Keratinocyte (primary cell): ENCODE measurements around the gene RPS25. TPM values are rescaled to one million over a fixed set of nuclear protein-coding genes. Genes with fewer than 3 reads are reported as not detected.
"Not testable (repeated sequence)": the region's sequence is repeated elsewhere in the genome, so short reads cannot be mapped to it uniquely, and the experiment has no call there.

ENCODE experiments used
- DNase-seq: peaks from one replicate; pipeline ENCODE4 v3.0.0-alpha.2; 2011; ENCODE audit warnings: low read depth, missing footprints, low spot score
- FAIRE-seq: peaks from 2 replicates; lab custom pipeline; 2011; peaks lifted over from hg19 to GRCh38; lab: Jason Lieb, UNC
- H2AFZ ChIP-seq: 2 replicates; pipeline ENCODE4 v1.6.0; 2012; ENCODE audit warnings: low read length, control low read depth, inconsistent platforms; ENCODE audit not compliant: control insufficient read depth
- H3K27ac ChIP-seq: 2 replicates; pipeline ENCODE4 v1.5.1; 2011; ENCODE audit warnings: low read length; ENCODE audit not compliant: control insufficient read depth, insufficient read depth
- H3K27me3 ChIP-seq: 3 replicates; pipeline ENCODE4 v1.6.0; 2011; ENCODE audit warnings: low read length; ENCODE audit not compliant: control insufficient read depth, insufficient read depth; ENCODE audit errors: extremely low read depth
- H3K36me3 ChIP-seq, 2 experiments: 2 replicates in 1 of 2; 3 replicates in 1 of 2; pipeline ENCODE4 v1.5.1; 2011; ENCODE audit warnings: low read length in 2 of 2, mild to moderate bottlenecking in 1 of 2; ENCODE audit not compliant: control insufficient read depth in 2 of 2, insufficient read depth in 2 of 2; ENCODE audit errors: extremely low read depth in 1 of 2
- H3K4me1 ChIP-seq: 3 replicates; pipeline ENCODE4 v1.5.1; 2011; ENCODE audit warnings: low read length; ENCODE audit not compliant: control insufficient read depth, insufficient read depth; ENCODE audit errors: extremely low read depth
- H3K4me2 ChIP-seq: 3 replicates; pipeline ENCODE4 v1.6.0; 2011; ENCODE audit warnings: low read depth, low read length; ENCODE audit not compliant: control insufficient read depth, insufficient read depth; ENCODE audit errors: extremely low read depth
- H3K4me3 ChIP-seq, 3 experiments: fragments of 200-600 bp in 1 of 3; sonication (generic) in 1 of 3; 2 replicates in 2 of 3; 3 replicates in 1 of 3; pipeline ENCODE4 v1.5.1; 2011 to 2016; ENCODE audit warnings: low read length in 3 of 3, mild to moderate bottlenecking in 3 of 3, control low read depth in 2 of 3, inconsistent platforms in 1 of 3, low read depth in 1 of 3, mixed read lengths in 1 of 3, mixed run types in 1 of 3, moderate library complexity in 1 of 3; ENCODE audit not compliant: control insufficient read depth in 2 of 3, insufficient read depth in 2 of 3; ENCODE audit errors: extremely low read depth in 1 of 3
- H3K79me2 ChIP-seq: 2 replicates; pipeline ENCODE4 v1.6.0; 2012; ENCODE audit warnings: low read length; ENCODE audit not compliant: control insufficient read depth, insufficient read depth
- H3K9ac ChIP-seq: 3 replicates; pipeline ENCODE4 v1.6.0; 2011; ENCODE audit warnings: low read length; ENCODE audit not compliant: control insufficient read depth, insufficient read depth; ENCODE audit errors: extremely low read depth
- H3K9me1 ChIP-seq: 3 replicates; pipeline ENCODE4 v1.6.0; 2011; ENCODE audit warnings: low read length; ENCODE audit not compliant: control insufficient read depth, insufficient read depth; ENCODE audit errors: extremely low read depth
- H3K9me3 ChIP-seq: 2 replicates; pipeline ENCODE4 v1.5.1; 2012; ENCODE audit warnings: low read depth, low read length; ENCODE audit not compliant: control insufficient read depth
- H4K20me1 ChIP-seq: 3 replicates; pipeline ENCODE4 v1.6.0; 2011; ENCODE audit warnings: low read length; ENCODE audit not compliant: control insufficient read depth, insufficient read depth; ENCODE audit errors: extremely low read depth
- EZH2 ChIP-seq: IDR thresholded peaks from one replicate; pipeline ENCODE4 v1.6.1; 2012; ENCODE audit warnings: inconsistent platforms, mild to moderate bottlenecking, low read length, moderate library complexity
- dilution Hi-C: fragments of 300-500 bp; cut with MboI; formaldehyde crosslinking; loops from one replicate; pipeline ENCODE4 v1.7.0; 2020; ENCODE audit warnings: low sequenced_read_pairs; ENCODE audit not compliant: extremely low pct_ligation_motif_present
- polyA plus RNA-seq, 5 experiments: library from polyadenylated mRNA; depleted of rRNA in 3 of 5; stranded (reverse) in 3 of 5; stranded (forward) in 1 of 5; unstranded in 1 of 5; fragments of >200 nt; gene quantifications; 1 replicate in 1 of 5; 2 replicates in 3 of 5; 3 replicates in 1 of 5; pipeline versions ENCODE4 v1.2.1 to v1.2.3, GENCODE V29; 2011 to 2012; ENCODE audit warnings: missing spikeins in 2 of 5, low read depth in 1 of 5, low replicate concordance in 1 of 5
- TF ChIP-seq, protein P1 (sequence below), 3 experiments: IDR thresholded peaks in 1 of 3; conservative IDR thresholded peaks in 1 of 3; optimal IDR thresholded peaks in 1 of 3; 2 replicates in 2 of 3; 3 replicates in 1 of 3; pipeline versions ENCODE3 to v1.5.1; 2011; ENCODE audit warnings: low read length in 3 of 3, mild to moderate bottlenecking in 3 of 3, moderate library complexity in 2 of 3, control low read depth in 1 of 3, inconsistent platforms in 1 of 3; ENCODE audit not compliant: insufficient read depth in 2 of 3; ENCODE audit errors: extremely low read depth in 1 of 3

Gene RPS25
- polyA plus RNA-seq, 1 donor (not counting 4 experiments of a cell fraction or from before 2014, with no cell fraction given), result 978 TPM

- dilution Hi-C loops, result no loop called here
- no peak for FAIRE-seq
- TF ChIP-seq, protein P1, sequence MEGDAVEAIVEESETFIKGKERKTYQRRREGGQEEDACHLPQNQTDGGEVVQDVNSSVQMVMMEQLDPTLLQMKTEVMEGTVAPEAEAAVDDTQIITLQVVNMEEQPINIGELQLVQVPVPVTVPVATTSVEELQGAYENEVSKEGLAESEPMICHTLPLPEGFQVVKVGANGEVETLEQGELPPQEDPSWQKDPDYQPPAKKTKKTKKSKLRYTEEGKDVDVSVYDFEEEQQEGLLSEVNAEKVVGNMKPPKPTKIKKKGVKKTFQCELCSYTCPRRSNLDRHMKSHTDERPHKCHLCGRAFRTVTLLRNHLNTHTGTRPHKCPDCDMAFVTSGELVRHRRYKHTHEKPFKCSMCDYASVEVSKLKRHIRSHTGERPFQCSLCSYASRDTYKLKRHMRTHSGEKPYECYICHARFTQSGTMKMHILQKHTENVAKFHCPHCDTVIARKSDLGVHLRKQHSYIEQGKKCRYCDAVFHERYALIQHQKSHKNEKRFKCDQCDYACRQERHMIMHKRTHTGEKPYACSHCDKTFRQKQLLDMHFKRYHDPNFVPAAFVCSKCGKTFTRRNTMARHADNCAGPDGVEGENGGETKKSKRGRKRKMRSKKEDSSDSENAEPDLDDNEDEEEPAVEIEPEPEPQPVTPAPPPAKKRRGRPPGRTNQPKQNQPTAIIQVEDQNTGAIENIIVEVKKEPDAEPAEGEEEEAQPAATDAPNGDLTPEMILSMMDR (optimal IDR thresholded peaks at IDR 0.05 in 1 of 3, IDR thresholded peaks at IDR 0.05 in 1 of 3, conservative IDR thresholded peaks at IDR 0.05 in 1 of 3; ENCODE audit: extremely low read depth in 1 of 3, insufficient read depth in 2 of 3, low read length in 3 of 3), result no peak
- TF ChIP-seq EZH2, result no peak
Measured at GRCh38 chr11:119034813-119035212, 16.7 kb upstream of the RPS25 start.

GRCh38 chr11:119033421-119033820 is 15.3 kb upstream of the RPS25 start:
- H3K27ac ChIP-seq, DNase-seq, dilution Hi-C loops, H3K4me3 ChIP-seq, H3K4me2 ChIP-seq, FAIRE-seq, H3K79me2 ChIP-seq, H3K9ac ChIP-seq, H3K9me1 ChIP-seq, H2AFZ ChIP-seq, H3K36me3 ChIP-seq, H3K9me3 ChIP-seq, H3K27me3 ChIP-seq, H4K20me1 ChIP-seq: not testable (repeated sequence)
- H3K4me1 ChIP-seq, result peaks cover 14% of the 10 kb centered on the region

More at GRCh38 chr11:119034813-119035212, 16.7 kb upstream of the RPS25 start:
- no peak overlapping the region for H3K9ac ChIP-seq
- H3K4me3 ChIP-seq, result no peak overlapping the region
- peaks cover 2% of the 10 kb centered on the region for H3K79me2 ChIP-seq
- H3K4me1 ChIP-seq, result peaks cover 2% of the 10 kb centered on the region
- DNase-seq, result no peak
- H3K4me2 ChIP-seq, result no peak overlapping the region
- H3K9me3 ChIP-seq, result no peaks in the 10 kb centered on the region
- no peak overlapping the region for H2AFZ ChIP-seq
- H4K20me1 ChIP-seq, result no peaks in the 10 kb centered on the region
- no peaks in the 10 kb centered on the region for H3K36me3 ChIP-seq
- H3K9me1 ChIP-seq, result no peaks in the 10 kb centered on the region
- no peaks in the 10 kb centered on the region for H3K27me3 ChIP-seq
- H3K27ac ChIP-seq, result no peak overlapping the region

DNA sequence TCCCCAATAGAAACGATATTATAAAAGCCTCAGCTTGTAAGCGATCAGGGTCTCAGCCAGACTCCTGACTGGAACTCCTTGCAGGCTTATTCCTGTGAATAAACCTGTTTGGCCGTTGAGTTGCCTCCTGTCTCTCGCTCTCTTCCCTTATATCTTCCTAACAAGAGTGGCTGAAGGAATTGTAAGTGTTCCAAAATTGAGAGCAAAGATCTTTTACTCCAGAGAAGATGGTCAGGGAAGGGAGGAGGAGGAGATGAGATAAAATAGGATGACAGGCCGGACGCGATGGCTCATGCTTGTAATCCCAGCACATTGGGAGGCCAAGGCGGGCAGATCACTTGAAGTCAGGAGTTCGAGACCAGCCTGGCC is 13.8 kb upstream of the RPS25 start:
- H4K20me1 ChIP-seq, result no peaks in the 10 kb centered on the region
- H3K4me3 ChIP-seq, result no peak overlapping the region
- FAIRE-seq (no peak), DNase-seq (no peak)
- H3K27me3 ChIP-seq, result no peaks in the 10 kb centered on the region
- peaks cover 14% of the 10 kb centered on the region for H3K4me1 ChIP-seq
- H2AFZ ChIP-seq, result no peak overlapping the region
- no peak overlapping the region for H3K9ac ChIP-seq
- H3K9me1 ChIP-seq, result no peaks in the 10 kb centered on the region
- TF ChIP-seq, protein P1 (optimal IDR thresholded peaks at IDR 0.05 in 1 of 3, IDR thresholded peaks at IDR 0.05 in 1 of 3, conservative IDR thresholded peaks at IDR 0.05 in 1 of 3; ENCODE audit: extremely low read depth in 1 of 3, insufficient read depth in 2 of 3, low read length in 3 of 3), result no peak
- no peak for TF ChIP-seq EZH2
- dilution Hi-C loops, result no loop called here
- H3K9me3 ChIP-seq, result no peaks in the 10 kb centered on the region
- peaks cover 9% of the 10 kb centered on the region for H3K79me2 ChIP-seq
- no peak overlapping the region for H3K27ac ChIP-seq
- H3K4me2 ChIP-seq, result no peak overlapping the region
- H3K36me3 ChIP-seq, result peaks cover 9 to 13% of the 10 kb centered on the region in 2 experiments
